HEK293 (cell line): ENCODE measurements around the gene GALE.
"Not testable (repeated sequence)": the region's sequence is repeated elsewhere in the genome, so short reads cannot be mapped to it uniquely, and the experiment has no call there.

Experiments used
- CTCF ChIA-PET: fragments of 350-600 bp; formaldehyde crosslinking; extraction: SDS; loops from one replicate; lab custom pipeline; 2021; ENCODE audit warnings: antibody characterized with exemption; lab: Yijun Ruan, JAX
- POLR2A ChIA-PET: fragments of 300-600 bp; formaldehyde crosslinking; extraction: SDS; loops from one replicate; lab custom pipeline; 2020; ENCODE audit warnings: antibody characterized with exemption, inconsistent platforms; lab: Yijun Ruan, JAX
- H3K27ac ChIP-seq: fragments of 200-500 bp; sonication (Bioruptor generic); 2 replicates; pipeline ENCODE4 v1.5.1; 2014; ENCODE audit warnings: low read depth, low read length, control low read depth, inconsistent platforms; ENCODE audit errors: extremely low read depth
- H3K36me3 ChIP-seq, 2 experiments: fragments of 200-500 bp in 1 of 2; sonication (Bioruptor generic) in 1 of 2; 1 replicate in 1 of 2; 2 replicates in 1 of 2; pipeline ENCODE4 v1.5.1; 2014 to 2017; ENCODE audit warnings: inconsistent platforms in 2 of 2, low read length in 2 of 2; ENCODE audit not compliant: control insufficient read depth in 2 of 2, insufficient read depth in 1 of 2
- H3K4me1 ChIP-seq: fragments of 200-500 bp; sonication (Bioruptor generic); 2 replicates; pipeline ENCODE4 v1.5.1; 2014; ENCODE audit warnings: mild to moderate bottlenecking, low read length, inconsistent platforms; ENCODE audit not compliant: control insufficient read depth, insufficient read depth
- H3K4me3 ChIP-seq: 2 replicates; pipeline ENCODE4 v1.5.1; 2011; ENCODE audit warnings: low read depth, mild to moderate bottlenecking, control low read depth, low read length, moderate library complexity
- H3K9me3 ChIP-seq: fragments of 200-500 bp; sonication (Bioruptor generic); 2 replicates; pipeline ENCODE4 v1.5.1; 2014; ENCODE audit warnings: low read depth, low read length, inconsistent platforms; ENCODE audit not compliant: control insufficient read depth, insufficient read depth
- BCL11A ChIP-seq: fragments of 450-650 bp; formaldehyde crosslinking; IDR thresholded peaks from 2 replicates; pipeline ENCODE4 v1.5.1; 2016; ENCODE audit warnings: low read depth, missing biosample characterization, missing genetic modification characterization
- GLI4 ChIP-seq: fragments of 450-650 bp; formaldehyde crosslinking; IDR thresholded peaks from 2 replicates; pipeline ENCODE4 v1.5.1; 2016; ENCODE audit warnings: missing biosample characterization, missing genetic modification characterization
- KLF10 ChIP-seq: fragments of 450-650 bp; IDR thresholded peaks from 2 replicates; pipeline ENCODE4 v1.5.1; 2018; ENCODE audit warnings: missing biosample characterization, mild to moderate bottlenecking, missing genetic modification characterization
- OVOL3 ChIP-seq: fragments of 450-650 bp; formaldehyde crosslinking; IDR thresholded peaks from 2 replicates; pipeline ENCODE4 v1.5.1; 2016; ENCODE audit warnings: missing biosample characterization, missing genetic modification characterization
- PRDM1 ChIP-seq: fragments of 450-650 bp; formaldehyde crosslinking; IDR thresholded peaks from 2 replicates; pipeline ENCODE4; 2016; ENCODE audit warnings: missing biosample characterization, missing genetic modification characterization
- SETDB1 ChIP-seq: IDR thresholded peaks from one replicate; pipeline ENCODE4 v1.6.1; 2017; ENCODE audit warnings: mild to moderate bottlenecking, low read length, moderate library complexity, mixed read lengths; ENCODE audit not compliant: insufficient read length
- ZBTB11 ChIP-seq: fragments of 450-650 bp; formaldehyde crosslinking; conservative IDR thresholded peaks from 2 replicates; pipeline ENCODE4 v1.5.1; 2016; ENCODE audit warnings: low read depth, missing biosample characterization, missing genetic modification characterization
- ZBTB48 ChIP-seq: fragments of 450-650 bp; formaldehyde crosslinking; IDR thresholded peaks from 2 replicates; pipeline ENCODE4 v1.5.1; 2016; ENCODE audit warnings: missing biosample characterization, missing genetic modification characterization
- ZBTB8A ChIP-seq: fragments of 450-650 bp; formaldehyde crosslinking; IDR thresholded peaks from 2 replicates; pipeline ENCODE4 v1.5.1; 2016; ENCODE audit warnings: missing biosample characterization, missing genetic modification characterization
- ZNF211 ChIP-seq: fragments of 450-650 bp; formaldehyde crosslinking; IDR thresholded peaks from 2 replicates; pipeline ENCODE4 v1.5.1; 2016; ENCODE audit warnings: low read depth, missing biosample characterization, missing genetic modification characterization
- ZNF292 ChIP-seq: fragments of 450-650 bp; formaldehyde crosslinking; IDR thresholded peaks from 2 replicates; pipeline ENCODE4 v1.5.1; 2016; ENCODE audit warnings: low read depth, missing biosample characterization, missing genetic modification characterization, borderline replicate concordance
- ZNF362 ChIP-seq: fragments of 450-650 bp; formaldehyde crosslinking; IDR thresholded peaks from 2 replicates; pipeline ENCODE4 v1.5.1; 2016; ENCODE audit warnings: missing biosample characterization, missing genetic modification characterization
- ZNF488 ChIP-seq: fragments of 450-650 bp; formaldehyde crosslinking; IDR thresholded peaks from 2 replicates; pipeline ENCODE4 v1.5.1; 2016; ENCODE audit warnings: missing biosample characterization, missing genetic modification characterization
- ZNF521 ChIP-seq: fragments of 450-650 bp; formaldehyde crosslinking; IDR thresholded peaks from 2 replicates; pipeline ENCODE4 v1.5.1; 2017; ENCODE audit warnings: missing biosample characterization, mild to moderate bottlenecking, missing genetic modification characterization
- ZNF555 ChIP-seq: fragments of 450-650 bp; formaldehyde crosslinking; conservative IDR thresholded peaks from 2 replicates; pipeline ENCODE4 v1.5.1; 2017; ENCODE audit warnings: missing biosample characterization, mild to moderate bottlenecking, missing genetic modification characterization, inconsistent platforms
- ZNF677 ChIP-seq: fragments of 450-650 bp; IDR thresholded peaks from 2 replicates; pipeline ENCODE4 v1.5.0; 2018; ENCODE audit warnings: missing biosample characterization, mild to moderate bottlenecking, missing genetic modification characterization, moderate library complexity
- ZNF707 ChIP-seq: fragments of 450-650 bp; formaldehyde crosslinking; IDR thresholded peaks from 2 replicates; pipeline ENCODE4 v1.5.1; 2016; ENCODE audit warnings: missing biosample characterization, missing genetic modification characterization
- TF ChIP-seq, protein P1 (sequence below): fragments of 450-650 bp; formaldehyde crosslinking; conservative IDR thresholded peaks from 2 replicates; pipeline ENCODE4 v1.5.1; 2016; ENCODE audit warnings: low read depth, missing biosample characterization, missing genetic modification characterization
- TF ChIP-seq, protein P2 (sequence below): fragments of 450-650 bp; formaldehyde crosslinking; optimal IDR thresholded peaks from 2 replicates; pipeline ENCODE3; 2016; ENCODE audit warnings: missing biosample characterization, mild to moderate bottlenecking, missing genetic modification characterization

GALE gene

GRCh38 chr1:23847482-23848095, 47.0 kb upstream of the GALE start:
- H3K9me3 ChIP-seq, CTCF ChIA-PET, POLR2A ChIA-PET, H3K27ac ChIP-seq, H3K4me3 ChIP-seq, H3K4me1 ChIP-seq: not testable (repeated sequence)
- H3K36me3 ChIP-seq = peaks cover 9 to 55% of the 10 kb centered on the region in 2 experiments; a peak in 2 of 3 replicates
- TF ChIP-seq SETDB1 = peak; percentile 42

GRCh38 chr1:23845163-23845562, 44.6 kb upstream of the GALE start:
- ChIA-PET POLR2A (no interaction called here), CTCF (interaction anchor here (1.0 to 3.0 kb wide), 3 partner anchors 10 to 74 kb away, joined by 3 to 17 read pairs (median 4); no protein-coding TSS in a partner anchor)
- Histone ChIP-seq H3K9me3 (no peaks in the 10 kb centered on the region), H3K4me1 (no peaks in the 10 kb centered on the region), H3K27ac (no peak overlapping the region), H3K36me3 (peaks cover 9 to 42% of the 10 kb centered on the region in 2 experiments; a peak in 2 of 3 replicates), H3K4me3 (no peak overlapping the region)
- no peak for TF ChIP-seq GLI4 (tag by site-specific recombination)
- TF ChIP-seq ZNF292 (tag by site-specific recombination) = no peak
- TF ChIP-seq ZBTB48 (tag by site-specific recombination) = no peak
- no peak for TF ChIP-seq PRDM1 (tag by site-specific recombination)
- no peak for TF ChIP-seq ZNF521
- no peak for TF ChIP-seq ZNF677 (tag by site-specific recombination)
- no peak for TF ChIP-seq KLF10
- no peak for TF ChIP-seq ZNF488 (tag by site-specific recombination)
- TF ChIP-seq ZNF707 (tag by site-specific recombination) = no peak
- no peak for TF ChIP-seq OVOL3 (tag by site-specific recombination)
- TF ChIP-seq ZNF211 (tag by site-specific recombination) = no peak
- no peak for TF ChIP-seq ZNF555 (tag by site-specific recombination)
- no peak for TF ChIP-seq BCL11A (tag by site-specific recombination)
- TF ChIP-seq ZBTB11 (tag by site-specific recombination) = no peak
- TF ChIP-seq, protein P1, sequence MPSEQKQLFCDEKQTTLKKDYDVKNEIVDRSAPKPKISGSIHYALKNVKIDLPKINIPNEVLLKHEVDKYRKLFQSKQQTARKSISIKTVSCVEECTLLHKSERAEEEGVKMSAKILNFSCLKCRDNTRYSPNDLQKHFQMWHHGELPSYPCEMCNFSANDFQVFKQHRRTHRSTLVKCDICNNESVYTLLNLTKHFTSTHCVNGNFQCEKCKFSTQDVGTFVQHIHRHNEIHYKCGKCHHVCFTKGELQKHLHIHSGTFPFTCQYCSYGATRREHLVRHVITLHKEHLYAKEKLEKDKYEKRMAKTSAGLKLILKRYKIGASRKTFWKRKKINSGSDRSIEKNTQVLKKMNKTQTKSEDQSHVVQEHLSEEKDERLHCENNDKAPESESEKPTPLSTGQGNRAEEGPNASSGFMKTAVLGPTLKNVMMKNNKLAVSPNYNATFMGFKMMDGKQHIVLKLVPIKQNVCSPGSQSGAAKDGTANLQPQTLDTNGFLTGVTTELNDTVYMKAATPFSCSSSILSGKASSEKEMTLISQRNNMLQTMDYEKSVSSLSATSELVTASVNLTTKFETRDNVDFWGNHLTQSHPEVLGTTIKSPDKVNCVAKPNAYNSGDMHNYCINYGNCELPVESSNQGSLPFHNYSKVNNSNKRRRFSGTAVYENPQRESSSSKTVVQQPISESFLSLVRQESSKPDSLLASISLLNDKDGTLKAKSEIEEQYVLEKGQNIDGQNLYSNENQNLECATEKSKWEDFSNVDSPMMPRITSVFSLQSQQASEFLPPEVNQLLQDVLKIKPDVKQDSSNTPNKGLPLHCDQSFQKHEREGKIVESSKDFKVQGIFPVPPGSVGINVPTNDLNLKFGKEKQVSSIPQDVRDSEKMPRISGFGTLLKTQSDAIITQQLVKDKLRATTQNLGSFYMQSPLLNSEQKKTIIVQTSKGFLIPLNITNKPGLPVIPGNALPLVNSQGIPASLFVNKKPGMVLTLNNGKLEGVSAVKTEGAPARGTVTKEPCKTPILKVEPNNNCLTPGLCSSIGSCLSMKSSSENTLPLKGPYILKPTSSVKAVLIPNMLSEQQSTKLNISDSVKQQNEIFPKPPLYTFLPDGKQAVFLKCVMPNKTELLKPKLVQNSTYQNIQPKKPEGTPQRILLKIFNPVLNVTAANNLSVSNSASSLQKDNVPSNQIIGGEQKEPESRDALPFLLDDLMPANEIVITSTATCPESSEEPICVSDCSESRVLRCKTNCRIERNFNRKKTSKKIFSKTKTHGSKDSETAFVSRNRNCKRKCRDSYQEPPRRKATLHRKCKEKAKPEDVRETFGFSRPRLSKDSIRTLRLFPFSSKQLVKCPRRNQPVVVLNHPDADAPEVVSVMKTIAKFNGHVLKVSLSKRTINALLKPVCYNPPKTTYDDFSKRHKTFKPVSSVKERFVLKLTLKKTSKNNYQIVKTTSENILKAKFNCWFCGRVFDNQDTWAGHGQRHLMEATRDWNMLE (tag by site-specific recombination) = no peak
- no peak for TF ChIP-seq ZBTB8A (tag by site-specific recombination)
- no peak for TF ChIP-seq ZNF362 (tag by site-specific recombination)
- TF ChIP-seq, protein P2, sequence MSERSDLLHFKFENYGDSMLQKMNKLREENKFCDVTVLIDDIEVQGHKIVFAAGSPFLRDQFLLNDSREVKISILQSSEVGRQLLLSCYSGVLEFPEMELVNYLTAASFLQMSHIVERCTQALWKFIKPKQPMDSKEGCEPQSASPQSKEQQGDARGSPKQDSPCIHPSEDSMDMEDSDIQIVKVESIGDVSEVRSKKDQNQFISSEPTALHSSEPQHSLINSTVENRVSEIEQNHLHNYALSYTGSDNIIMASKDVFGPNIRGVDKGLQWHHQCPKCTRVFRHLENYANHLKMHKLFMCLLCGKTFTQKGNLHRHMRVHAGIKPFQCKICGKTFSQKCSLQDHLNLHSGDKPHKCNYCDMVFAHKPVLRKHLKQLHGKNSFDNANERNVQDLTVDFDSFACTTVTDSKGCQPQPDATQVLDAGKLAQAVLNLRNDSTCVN (tag by site-specific recombination) = no peak
